GM21423 (cell line): ENCODE data around the gene CYTH1.
"Not testable (repeated sequence)": the region's sequence is repeated elsewhere in the genome, so short reads cannot be mapped to it uniquely, and the experiment has no call there.

ENCODE experiments used
- ATAC-seq: cut with Tn5 transposase; IDR thresholded peaks from one replicate; pipeline ENCODE4 v1.9.1; 2021; ENCODE audit warnings: mild to moderate bottlenecking, moderate library complexity; ENCODE audit not compliant: unreplicated experiment

Gene CYTH1

GRCh38 chr17:78674595-78675315 lies 107.3 kb downstream of the CYTH1 start:
- no peak for ATAC-seq

GRCh38 chr17:78674156-78674555 lies 107.9 kb downstream of the CYTH1 start:
- ATAC-seq, result no peak

GRCh38 chr17:78673395-78673794 lies 108.7 kb downstream of the CYTH1 start:
- no peak for ATAC-seq

- no peak for ATAC-seq
Observed at GRCh38 chr17:78672871-78673371, 109.2 kb downstream of the CYTH1 start.

- ATAC-seq, result no peak
Observed at GRCh38 chr17:78672005-78672404, 110.1 kb downstream of the CYTH1 start.

- ATAC-seq, result not testable (repeated sequence)
Observed at GRCh38 chr17:78671726-78672001, 110.4 kb downstream of the CYTH1 start.

GRCh38 chr17:78670850-78671725 lies 111.0 kb downstream of the CYTH1 start:
- ATAC-seq, result no peak

GRCh38 chr17:78669975-78670518 lies 112.0 kb downstream of the CYTH1 start:
- ATAC-seq, result no peak

- no peak for ATAC-seq
Observed at GRCh38 chr17:78669256-78669974, 112.7 kb downstream of the CYTH1 start.

GRCh38 chr17:78668847-78669246 lies 113.2 kb downstream of the CYTH1 start:
- ATAC-seq, result no peak

GRCh38 chr17:78667741-78668640 lies 114.1 kb downstream of the CYTH1 start:
- ATAC-seq, result no peak

GRCh38 chr17:78667091-78667490 lies 115.0 kb downstream of the CYTH1 start:
- no peak for ATAC-seq

- no peak for ATAC-seq
Observed at GRCh38 chr17:78665952-78666920, 115.8 kb downstream of the CYTH1 start.

- ATAC-seq, result no peak
Observed at GRCh38 chr17:78665387-78665951, 116.6 kb downstream of the CYTH1 start.

GRCh38 chr17:78664476-78665386 lies 117.3 kb downstream of the CYTH1 start:
- no peak for ATAC-seq

GRCh38 chr17:78661093-78661770 lies 120.8 kb downstream of the CYTH1 start:
- no peak for ATAC-seq

- no peak for ATAC-seq
Observed at GRCh38 chr17:78659546-78659945, 122.5 kb downstream of the CYTH1 start.
